22Rv1 (cell line): ENCODE measurements around the gene ESPNL.
A peak's percentile ranks its signal among the peaks of the same experiment; 100 is the strongest.

ENCODE experiments used
- ZFX ChIP-seq: fragments of 450-650 bp; IDR thresholded peaks from 2 replicates; pipeline ENCODE4 v1.6.1; 2017; ENCODE audit warnings: antibody characterized with exemption, borderline replicate concordance
- TF ChIP-seq, protein P1 (sequence below): fragments of 450-650 bp; IDR thresholded peaks from 2 replicates; pipeline ENCODE4 v1.5.1; 2017; ENCODE audit warnings: mild to moderate bottlenecking

DNA sequence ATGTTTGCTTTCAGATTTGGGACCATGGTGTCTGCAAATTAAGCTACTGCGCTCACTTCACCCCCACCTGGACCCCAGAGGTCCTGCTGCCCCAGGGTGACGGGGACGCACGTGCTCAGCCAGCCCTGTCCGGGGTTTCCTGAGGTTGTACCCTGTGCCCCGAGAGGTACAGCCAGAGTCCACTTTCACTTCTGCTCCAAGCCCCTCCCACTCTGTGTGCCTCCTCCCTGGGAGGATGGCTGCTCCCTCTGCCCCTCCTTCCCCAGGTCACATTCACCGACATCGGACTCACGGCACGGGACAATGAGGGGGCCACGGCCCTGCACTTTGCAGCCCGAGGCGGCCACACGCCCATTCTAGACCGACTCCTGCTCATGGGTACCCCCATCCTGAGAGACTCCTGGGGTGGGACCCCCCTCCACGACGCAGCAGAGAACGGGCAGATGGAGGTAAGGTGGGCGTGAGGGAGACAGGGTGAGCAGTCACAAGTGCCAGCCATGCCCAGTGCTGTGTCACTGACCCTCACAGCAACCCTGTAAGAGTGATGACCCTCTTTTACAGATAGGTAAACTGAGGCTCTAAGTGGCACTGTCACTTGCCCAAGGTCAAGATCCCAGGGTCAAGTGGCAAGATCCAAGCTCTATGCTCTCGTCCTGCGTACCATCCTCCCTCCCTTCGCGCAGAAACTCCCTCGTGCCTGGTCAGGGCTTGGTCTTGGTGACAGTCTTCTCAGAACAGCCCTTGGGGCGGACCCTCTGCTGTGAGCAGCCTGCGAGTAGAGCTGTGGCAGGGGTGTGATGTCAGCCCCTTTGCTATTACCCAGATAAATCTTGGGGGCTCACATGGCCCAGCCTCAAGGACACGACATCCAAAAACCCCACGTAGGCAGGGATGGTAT lies 7.6 kb downstream of the ESPNL start:
- TF ChIP-seq, protein P1, sequence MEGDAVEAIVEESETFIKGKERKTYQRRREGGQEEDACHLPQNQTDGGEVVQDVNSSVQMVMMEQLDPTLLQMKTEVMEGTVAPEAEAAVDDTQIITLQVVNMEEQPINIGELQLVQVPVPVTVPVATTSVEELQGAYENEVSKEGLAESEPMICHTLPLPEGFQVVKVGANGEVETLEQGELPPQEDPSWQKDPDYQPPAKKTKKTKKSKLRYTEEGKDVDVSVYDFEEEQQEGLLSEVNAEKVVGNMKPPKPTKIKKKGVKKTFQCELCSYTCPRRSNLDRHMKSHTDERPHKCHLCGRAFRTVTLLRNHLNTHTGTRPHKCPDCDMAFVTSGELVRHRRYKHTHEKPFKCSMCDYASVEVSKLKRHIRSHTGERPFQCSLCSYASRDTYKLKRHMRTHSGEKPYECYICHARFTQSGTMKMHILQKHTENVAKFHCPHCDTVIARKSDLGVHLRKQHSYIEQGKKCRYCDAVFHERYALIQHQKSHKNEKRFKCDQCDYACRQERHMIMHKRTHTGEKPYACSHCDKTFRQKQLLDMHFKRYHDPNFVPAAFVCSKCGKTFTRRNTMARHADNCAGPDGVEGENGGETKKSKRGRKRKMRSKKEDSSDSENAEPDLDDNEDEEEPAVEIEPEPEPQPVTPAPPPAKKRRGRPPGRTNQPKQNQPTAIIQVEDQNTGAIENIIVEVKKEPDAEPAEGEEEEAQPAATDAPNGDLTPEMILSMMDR, result peak; percentile 35; the same call in 1 of the 2 replicates
- no peak for TF ChIP-seq ZFX
